ENCODE measurements around the gene MGST2. TPM values are rescaled to one million over a fixed set of nuclear protein-coding genes. Genes with fewer than 3 reads are reported as not detected.

MGST2 gene
- total and polyA plus RNA-seq, 2 experiments from 2014 or later, result 4.6 to 19.1 TPM

DNA sequence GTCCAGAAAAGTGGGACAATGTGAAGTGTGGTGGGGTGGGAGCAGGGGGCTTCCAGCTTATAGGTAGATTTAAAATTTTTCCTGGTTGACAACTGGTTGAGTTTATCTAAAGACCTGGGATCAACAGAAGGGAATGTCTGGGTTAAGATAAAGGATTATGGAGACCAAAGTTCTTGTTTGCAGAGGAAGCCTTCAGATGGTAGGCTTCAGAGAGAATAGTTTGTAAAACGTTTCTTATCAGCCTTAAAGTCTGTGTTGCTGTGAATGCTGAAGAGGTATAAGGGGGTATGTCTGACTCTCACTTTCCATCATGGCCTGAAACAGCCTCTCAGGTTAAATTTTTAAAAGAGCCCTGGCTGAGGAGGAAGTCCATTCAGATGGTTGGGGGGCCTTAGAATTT lies 20.5 kb downstream of the MGST2 start:
- no peak for DNase-seq (ENCODE audit: low spot score)
- no peaks in the 10 kb centered on the region for H3K36me3 ChIP-seq (ENCODE audit: insufficient read depth)
- H3F3A ChIP-seq (replicated peaks; ENCODE audit: low read depth), result no peaks in the 10 kb centered on the region
- no peak overlapping the region for H3K4me3 ChIP-seq
- H3K27ac ChIP-seq (ENCODE audit: low read depth), result no peak overlapping the region
- no peaks in the 10 kb centered on the region for H3K4me1 ChIP-seq (ENCODE audit: insufficient read depth)
- Mint-ChIP-seq H3K4me1 (peaks cover 2% of the 10 kb centered on the region; the same call in 2 of the 3 replicates), H3K36me3 (ENCODE audit: low read depth) (peaks cover 23% of the 10 kb centered on the region), H3K27me3 (ENCODE audit: insufficient read depth, low read depth, poor library complexity) (peaks cover 3% of the 10 kb centered on the region), H3K4me3 (no peak overlapping the region), H3K27ac (no peak overlapping the region), H3K9me3 (peaks cover 5% of the 10 kb centered on the region)
- no peak overlapping the region for H2AFZ ChIP-seq
- no peak for TF ChIP-seq ZNF114 (CRISPR knock-in tag; IDR thresholded peaks at IDR 0.05)
- no peak for TF ChIP-seq EZH2 (IDR thresholded peaks at IDR 0.05; ENCODE audit: low read depth, unreplicated experiment)
- TF ChIP-seq, protein P1, sequence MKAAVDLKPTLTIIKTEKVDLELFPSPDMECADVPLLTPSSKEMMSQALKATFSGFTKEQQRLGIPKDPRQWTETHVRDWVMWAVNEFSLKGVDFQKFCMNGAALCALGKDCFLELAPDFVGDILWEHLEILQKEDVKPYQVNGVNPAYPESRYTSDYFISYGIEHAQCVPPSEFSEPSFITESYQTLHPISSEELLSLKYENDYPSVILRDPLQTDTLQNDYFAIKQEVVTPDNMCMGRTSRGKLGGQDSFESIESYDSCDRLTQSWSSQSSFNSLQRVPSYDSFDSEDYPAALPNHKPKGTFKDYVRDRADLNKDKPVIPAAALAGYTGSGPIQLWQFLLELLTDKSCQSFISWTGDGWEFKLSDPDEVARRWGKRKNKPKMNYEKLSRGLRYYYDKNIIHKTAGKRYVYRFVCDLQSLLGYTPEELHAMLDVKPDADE (IDR thresholded peaks at IDR 0.05), result no peak
- TF ChIP-seq, protein P2, sequence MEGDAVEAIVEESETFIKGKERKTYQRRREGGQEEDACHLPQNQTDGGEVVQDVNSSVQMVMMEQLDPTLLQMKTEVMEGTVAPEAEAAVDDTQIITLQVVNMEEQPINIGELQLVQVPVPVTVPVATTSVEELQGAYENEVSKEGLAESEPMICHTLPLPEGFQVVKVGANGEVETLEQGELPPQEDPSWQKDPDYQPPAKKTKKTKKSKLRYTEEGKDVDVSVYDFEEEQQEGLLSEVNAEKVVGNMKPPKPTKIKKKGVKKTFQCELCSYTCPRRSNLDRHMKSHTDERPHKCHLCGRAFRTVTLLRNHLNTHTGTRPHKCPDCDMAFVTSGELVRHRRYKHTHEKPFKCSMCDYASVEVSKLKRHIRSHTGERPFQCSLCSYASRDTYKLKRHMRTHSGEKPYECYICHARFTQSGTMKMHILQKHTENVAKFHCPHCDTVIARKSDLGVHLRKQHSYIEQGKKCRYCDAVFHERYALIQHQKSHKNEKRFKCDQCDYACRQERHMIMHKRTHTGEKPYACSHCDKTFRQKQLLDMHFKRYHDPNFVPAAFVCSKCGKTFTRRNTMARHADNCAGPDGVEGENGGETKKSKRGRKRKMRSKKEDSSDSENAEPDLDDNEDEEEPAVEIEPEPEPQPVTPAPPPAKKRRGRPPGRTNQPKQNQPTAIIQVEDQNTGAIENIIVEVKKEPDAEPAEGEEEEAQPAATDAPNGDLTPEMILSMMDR (conservative IDR thresholded peaks at IDR 0.05; ENCODE audit: low read depth in 2 of 2), result no peak
- TF ChIP-seq, protein P3, sequence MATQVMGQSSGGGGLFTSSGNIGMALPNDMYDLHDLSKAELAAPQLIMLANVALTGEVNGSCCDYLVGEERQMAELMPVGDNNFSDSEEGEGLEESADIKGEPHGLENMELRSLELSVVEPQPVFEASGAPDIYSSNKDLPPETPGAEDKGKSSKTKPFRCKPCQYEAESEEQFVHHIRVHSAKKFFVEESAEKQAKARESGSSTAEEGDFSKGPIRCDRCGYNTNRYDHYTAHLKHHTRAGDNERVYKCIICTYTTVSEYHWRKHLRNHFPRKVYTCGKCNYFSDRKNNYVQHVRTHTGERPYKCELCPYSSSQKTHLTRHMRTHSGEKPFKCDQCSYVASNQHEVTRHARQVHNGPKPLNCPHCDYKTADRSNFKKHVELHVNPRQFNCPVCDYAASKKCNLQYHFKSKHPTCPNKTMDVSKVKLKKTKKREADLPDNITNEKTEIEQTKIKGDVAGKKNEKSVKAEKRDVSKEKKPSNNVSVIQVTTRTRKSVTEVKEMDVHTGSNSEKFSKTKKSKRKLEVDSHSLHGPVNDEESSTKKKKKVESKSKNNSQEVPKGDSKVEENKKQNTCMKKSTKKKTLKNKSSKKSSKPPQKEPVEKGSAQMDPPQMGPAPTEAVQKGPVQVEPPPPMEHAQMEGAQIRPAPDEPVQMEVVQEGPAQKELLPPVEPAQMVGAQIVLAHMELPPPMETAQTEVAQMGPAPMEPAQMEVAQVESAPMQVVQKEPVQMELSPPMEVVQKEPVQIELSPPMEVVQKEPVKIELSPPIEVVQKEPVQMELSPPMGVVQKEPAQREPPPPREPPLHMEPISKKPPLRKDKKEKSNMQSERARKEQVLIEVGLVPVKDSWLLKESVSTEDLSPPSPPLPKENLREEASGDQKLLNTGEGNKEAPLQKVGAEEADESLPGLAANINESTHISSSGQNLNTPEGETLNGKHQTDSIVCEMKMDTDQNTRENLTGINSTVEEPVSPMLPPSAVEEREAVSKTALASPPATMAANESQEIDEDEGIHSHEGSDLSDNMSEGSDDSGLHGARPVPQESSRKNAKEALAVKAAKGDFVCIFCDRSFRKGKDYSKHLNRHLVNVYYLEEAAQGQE (IDR thresholded peaks at IDR 0.05; ENCODE audit: unreplicated experiment), result no peak
- TF ChIP-seq ZNF331 (CRISPR knock-in tag; IDR thresholded peaks at IDR 0.05; ENCODE audit: low read depth), result no peak
- TF ChIP-seq, protein P4, sequence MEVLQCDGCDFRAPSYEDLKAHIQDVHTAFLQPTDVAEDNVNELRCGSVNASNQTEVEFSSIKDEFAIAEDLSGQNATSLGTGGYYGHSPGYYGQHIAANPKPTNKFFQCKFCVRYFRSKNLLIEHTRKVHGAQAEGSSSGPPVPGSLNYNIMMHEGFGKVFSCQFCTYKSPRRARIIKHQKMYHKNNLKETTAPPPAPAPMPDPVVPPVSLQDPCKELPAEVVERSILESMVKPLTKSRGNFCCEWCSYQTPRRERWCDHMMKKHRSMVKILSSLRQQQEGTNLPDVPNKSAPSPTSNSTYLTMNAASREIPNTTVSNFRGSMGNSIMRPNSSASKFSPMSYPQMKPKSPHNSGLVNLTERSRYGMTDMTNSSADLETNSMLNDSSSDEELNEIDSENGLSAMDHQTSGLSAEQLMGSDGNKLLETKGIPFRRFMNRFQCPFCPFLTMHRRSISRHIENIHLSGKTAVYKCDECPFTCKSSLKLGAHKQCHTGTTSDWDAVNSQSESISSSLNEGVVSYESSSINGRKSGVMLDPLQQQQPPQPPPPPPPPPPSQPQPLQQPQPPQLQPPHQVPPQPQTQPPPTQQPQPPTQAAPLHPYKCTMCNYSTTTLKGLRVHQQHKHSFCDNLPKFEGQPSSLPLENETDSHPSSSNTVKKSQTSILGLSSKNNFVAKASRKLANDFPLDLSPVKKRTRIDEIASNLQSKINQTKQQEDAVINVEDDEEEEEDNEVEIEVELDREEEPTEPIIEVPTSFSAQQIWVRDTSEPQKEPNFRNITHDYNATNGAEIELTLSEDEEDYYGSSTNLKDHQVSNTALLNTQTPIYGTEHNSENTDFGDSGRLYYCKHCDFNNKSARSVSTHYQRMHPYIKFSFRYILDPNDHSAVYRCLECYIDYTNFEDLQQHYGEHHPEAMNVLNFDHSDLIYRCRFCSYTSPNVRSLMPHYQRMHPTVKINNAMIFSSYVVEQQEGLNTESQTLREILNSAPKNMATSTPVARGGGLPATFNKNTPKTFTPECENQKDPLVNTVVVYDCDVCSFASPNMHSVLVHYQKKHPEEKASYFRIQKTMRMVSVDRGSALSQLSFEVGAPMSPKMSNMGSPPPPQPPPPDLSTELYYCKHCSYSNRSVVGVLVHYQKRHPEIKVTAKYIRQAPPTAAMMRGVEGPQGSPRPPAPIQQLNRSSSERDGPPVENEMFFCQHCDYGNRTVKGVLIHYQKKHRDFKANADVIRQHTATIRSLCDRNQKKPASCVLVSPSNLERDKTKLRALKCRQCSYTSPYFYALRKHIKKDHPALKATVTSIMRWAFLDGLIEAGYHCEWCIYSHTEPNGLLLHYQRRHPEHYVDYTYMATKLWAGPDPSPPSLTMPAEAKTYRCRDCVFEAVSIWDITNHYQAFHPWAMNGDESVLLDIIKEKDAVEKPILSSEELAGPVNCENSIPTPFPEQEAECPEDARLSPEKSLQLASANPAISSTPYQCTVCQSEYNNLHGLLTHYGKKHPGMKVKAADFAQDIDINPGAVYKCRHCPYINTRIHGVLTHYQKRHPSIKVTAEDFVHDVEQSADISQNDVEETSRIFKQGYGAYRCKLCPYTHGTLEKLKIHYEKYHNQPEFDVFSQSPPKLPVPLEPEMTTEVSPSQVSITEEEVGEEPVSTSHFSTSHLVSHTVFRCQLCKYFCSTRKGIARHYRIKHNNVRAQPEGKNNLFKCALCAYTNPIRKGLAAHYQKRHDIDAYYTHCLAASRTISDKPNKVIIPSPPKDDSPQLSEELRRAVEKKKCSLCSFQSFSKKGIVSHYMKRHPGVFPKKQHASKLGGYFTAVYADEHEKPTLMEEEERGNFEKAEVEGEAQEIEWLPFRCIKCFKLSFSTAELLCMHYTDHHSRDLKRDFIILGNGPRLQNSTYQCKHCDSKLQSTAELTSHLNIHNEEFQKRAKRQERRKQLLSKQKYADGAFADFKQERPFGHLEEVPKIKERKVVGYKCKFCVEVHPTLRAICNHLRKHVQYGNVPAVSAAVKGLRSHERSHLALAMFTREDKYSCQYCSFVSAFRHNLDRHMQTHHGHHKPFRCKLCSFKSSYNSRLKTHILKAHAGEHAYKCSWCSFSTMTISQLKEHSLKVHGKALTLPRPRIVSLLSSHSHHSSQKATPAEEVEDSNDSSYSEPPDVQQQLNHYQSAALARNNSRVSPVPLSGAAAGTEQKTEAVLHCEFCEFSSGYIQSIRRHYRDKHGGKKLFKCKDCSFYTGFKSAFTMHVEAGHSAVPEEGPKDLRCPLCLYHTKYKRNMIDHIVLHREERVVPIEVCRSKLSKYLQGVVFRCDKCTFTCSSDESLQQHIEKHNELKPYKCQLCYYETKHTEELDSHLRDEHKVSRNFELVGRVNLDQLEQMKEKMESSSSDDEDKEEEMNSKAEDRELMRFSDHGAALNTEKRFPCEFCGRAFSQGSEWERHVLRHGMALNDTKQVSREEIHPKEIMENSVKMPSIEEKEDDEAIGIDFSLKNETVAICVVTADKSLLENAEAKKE (CRISPR knock-in tag; IDR thresholded peaks at IDR 0.05), result no peak
- no peak for TF ChIP-seq STAT1 (IDR thresholded peaks at IDR 0.05; ENCODE audit: unreplicated experiment)
- no peak for TF ChIP-seq EZH2phosphoT487 (IDR thresholded peaks at IDR 0.05; ENCODE audit: unreplicated experiment)
- no peak for TF ChIP-seq CREB1 (CRISPR knock-in tag; IDR thresholded peaks at IDR 0.05; ENCODE audit: low read depth)
- TF ChIP-seq NANOG (IDR thresholded peaks at IDR 0.05; ENCODE audit: borderline replicate concordance), result no peak
- no peak for TF ChIP-seq JUNB (IDR thresholded peaks at IDR 0.05; ENCODE audit: unreplicated experiment)
- TF ChIP-seq POLR2AphosphoS5 (IDR thresholded peaks at IDR 0.05; ENCODE audit: low read depth), result no peak
- no peaks in the 10 kb centered on the region for H3K27me3 ChIP-seq (ENCODE audit: insufficient read depth)
- H3K9me2 ChIP-seq (ENCODE audit: insufficient read depth), result no peaks in the 10 kb centered on the region
- no peaks in the 10 kb centered on the region for H3K79me2 ChIP-seq (replicated peaks; ENCODE audit: insufficient read depth)
- H3K4me2 ChIP-seq, result no peak overlapping the region
- no peaks in the 10 kb centered on the region for H4K20me1 ChIP-seq (replicated peaks; ENCODE audit: insufficient read depth)
- ATAC-seq, result no peak

Measured in GM23338 (cell line).